ENCODE measurements around the gene SMURF2.

DNA sequence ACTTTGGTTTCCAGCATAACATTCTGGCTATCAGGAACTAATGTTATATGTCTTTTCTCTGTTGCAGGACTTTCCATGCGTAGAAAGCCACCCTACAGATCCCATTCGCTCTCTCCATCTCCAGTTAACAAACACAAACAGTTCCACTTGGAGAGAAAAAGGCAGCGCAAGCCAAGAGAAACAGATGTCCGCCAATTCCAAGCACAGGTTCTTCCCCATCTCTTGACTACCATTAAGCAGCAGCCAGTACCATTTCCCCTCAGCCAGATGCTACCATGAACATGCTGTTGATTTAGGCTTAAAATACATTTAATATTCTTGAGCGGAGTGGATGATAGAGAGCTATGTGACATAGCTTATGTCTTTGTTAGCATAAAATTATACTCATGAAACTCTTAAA lies 132.9 kb downstream of the SMURF2 start:
- no peak for TF ChIP-seq CHD2 (IDR thresholded peaks at IDR 0.05; ENCODE audit: low read length, partially characterized antibody)
- TF ChIP-seq, protein P1, sequence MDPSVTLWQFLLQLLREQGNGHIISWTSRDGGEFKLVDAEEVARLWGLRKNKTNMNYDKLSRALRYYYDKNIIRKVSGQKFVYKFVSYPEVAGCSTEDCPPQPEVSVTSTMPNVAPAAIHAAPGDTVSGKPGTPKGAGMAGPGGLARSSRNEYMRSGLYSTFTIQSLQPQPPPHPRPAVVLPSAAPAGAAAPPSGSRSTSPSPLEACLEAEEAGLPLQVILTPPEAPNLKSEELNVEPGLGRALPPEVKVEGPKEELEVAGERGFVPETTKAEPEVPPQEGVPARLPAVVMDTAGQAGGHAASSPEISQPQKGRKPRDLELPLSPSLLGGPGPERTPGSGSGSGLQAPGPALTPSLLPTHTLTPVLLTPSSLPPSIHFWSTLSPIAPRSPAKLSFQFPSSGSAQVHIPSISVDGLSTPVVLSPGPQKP (IDR thresholded peaks at IDR 0.05; ENCODE audit: low read depth, low read length): no peak
- no peak for TF ChIP-seq POLR2A (IDR thresholded peaks at IDR 0.05; ENCODE audit: low read length)
- TF ChIP-seq, protein P2, sequence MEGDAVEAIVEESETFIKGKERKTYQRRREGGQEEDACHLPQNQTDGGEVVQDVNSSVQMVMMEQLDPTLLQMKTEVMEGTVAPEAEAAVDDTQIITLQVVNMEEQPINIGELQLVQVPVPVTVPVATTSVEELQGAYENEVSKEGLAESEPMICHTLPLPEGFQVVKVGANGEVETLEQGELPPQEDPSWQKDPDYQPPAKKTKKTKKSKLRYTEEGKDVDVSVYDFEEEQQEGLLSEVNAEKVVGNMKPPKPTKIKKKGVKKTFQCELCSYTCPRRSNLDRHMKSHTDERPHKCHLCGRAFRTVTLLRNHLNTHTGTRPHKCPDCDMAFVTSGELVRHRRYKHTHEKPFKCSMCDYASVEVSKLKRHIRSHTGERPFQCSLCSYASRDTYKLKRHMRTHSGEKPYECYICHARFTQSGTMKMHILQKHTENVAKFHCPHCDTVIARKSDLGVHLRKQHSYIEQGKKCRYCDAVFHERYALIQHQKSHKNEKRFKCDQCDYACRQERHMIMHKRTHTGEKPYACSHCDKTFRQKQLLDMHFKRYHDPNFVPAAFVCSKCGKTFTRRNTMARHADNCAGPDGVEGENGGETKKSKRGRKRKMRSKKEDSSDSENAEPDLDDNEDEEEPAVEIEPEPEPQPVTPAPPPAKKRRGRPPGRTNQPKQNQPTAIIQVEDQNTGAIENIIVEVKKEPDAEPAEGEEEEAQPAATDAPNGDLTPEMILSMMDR (IDR thresholded peaks at IDR 0.05): no peak
- TF ChIP-seq, protein P3, sequence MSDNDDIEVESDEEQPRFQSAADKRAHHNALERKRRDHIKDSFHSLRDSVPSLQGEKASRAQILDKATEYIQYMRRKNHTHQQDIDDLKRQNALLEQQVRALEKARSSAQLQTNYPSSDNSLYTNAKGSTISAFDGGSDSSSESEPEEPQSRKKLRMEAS (IDR thresholded peaks at IDR 0.05): no peak
- no peak for TF ChIP-seq HOXB5 (CRISPR knock-in tag; IDR thresholded peaks at IDR 0.05)
- no peak for TF ChIP-seq NR3C1 (IDR thresholded peaks at IDR 0.05)
- TF ChIP-seq CEBPB (IDR thresholded peaks at IDR 0.05): no peak
- TF ChIP-seq, protein P4, sequence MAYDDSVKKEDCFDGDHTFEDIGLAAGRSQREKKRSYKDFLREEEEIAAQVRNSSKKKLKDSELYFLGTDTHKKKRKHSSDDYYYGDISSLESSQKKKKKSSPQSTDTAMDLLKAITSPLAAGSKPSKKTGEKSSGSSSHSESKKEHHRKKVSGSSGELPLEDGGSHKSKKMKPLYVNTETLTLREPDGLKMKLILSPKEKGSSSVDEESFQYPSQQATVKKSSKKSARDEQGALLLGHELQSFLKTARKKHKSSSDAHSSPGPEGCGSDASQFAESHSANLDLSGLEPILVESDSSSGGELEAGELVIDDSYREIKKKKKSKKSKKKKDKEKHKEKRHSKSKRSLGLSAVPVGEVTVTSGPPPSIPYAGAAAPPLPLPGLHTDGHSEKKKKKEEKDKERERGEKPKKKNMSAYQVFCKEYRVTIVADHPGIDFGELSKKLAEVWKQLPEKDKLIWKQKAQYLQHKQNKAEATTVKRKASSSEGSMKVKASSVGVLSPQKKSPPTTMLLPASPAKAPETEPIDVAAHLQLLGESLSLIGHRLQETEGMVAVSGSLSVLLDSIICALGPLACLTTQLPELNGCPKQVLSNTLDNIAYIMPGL (CRISPR knock-in tag; IDR thresholded peaks at IDR 0.05; ENCODE audit: borderline replicate concordance): no peak
- no peak for TF ChIP-seq SMC3 (IDR thresholded peaks at IDR 0.05)
- TF ChIP-seq, protein P5, sequence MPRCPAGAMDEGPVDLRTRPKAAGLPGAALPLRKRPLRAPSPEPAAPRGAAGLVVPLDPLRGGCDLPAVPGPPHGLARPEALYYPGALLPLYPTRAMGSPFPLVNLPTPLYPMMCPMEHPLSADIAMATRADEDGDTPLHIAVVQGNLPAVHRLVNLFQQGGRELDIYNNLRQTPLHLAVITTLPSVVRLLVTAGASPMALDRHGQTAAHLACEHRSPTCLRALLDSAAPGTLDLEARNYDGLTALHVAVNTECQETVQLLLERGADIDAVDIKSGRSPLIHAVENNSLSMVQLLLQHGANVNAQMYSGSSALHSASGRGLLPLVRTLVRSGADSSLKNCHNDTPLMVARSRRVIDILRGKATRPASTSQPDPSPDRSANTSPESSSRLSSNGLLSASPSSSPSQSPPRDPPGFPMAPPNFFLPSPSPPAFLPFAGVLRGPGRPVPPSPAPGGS (IDR thresholded peaks at IDR 0.05): no peak
